GM19240 (cell line): ENCODE data around the gene CAMSAP3.
"Not testable (repeated sequence)": the region's sequence is repeated elsewhere in the genome, so short reads cannot be mapped to it uniquely, and the experiment has no call there.

Source experiments
- DNase-seq: peaks from one replicate; pipeline ENCODE4 v3.0.0; 2011; ENCODE audit warnings: low spot score; ENCODE audit not compliant: insufficient read length

Gene CAMSAP3

GRCh38 chr19:7629347-7630054 is 33.8 kb downstream of the CAMSAP3 start, which contains the start of the genes PET100 and XAB2:
Gene PET100, plus strand, starts transcription at chr19:7629793. Its CDS starts 41 bp downstream, at chr19:7629834.
Gene XAB2, minus strand, starts transcription at chr19:7629545. Its CDS starts 18 bp downstream, at chr19:7629527.
- peak; percentile 100 for DNase-seq

GRCh38 chr19:7631577-7631976 is 35.9 kb downstream of the CAMSAP3 start:
- DNase-seq, result no peak

- DNase-seq, result no peak
Observed at GRCh38 chr19:7632340-7633203, 36.9 kb downstream of the CAMSAP3 start.

GRCh38 chr19:7633698-7634097 is 38.0 kb downstream of the CAMSAP3 start, which contains the start of gene PCP2:
Gene PCP2, minus strand, starts transcription at chr19:7633719. Its CDS starts 262 bp downstream, at chr19:7633457.
- DNase-seq, result no peak

GRCh38 chr19:7635670-7636069 is 40.0 kb downstream of the CAMSAP3 start:
- no peak for DNase-seq

GRCh38 chr19:7636317-7636690 is 40.6 kb downstream of the CAMSAP3 start:
- no peak for DNase-seq

GRCh38 chr19:7636691-7637373 is 41.2 kb downstream of the CAMSAP3 start, which contains the start of gene STXBP2:
Gene STXBP2, plus strand, starts transcription at chr19:7637110. Its CDS starts 40 bp downstream, at chr19:7637150.
- peak; percentile 98 for DNase-seq

GRCh38 chr19:7637374-7638256 is 42.0 kb downstream of the CAMSAP3 start:
- no peak for DNase-seq

GRCh38 chr19:7638802-7639465 is 43.3 kb downstream of the CAMSAP3 start:
- no peak for DNase-seq

- no peak for DNase-seq
Observed at GRCh38 chr19:7639863-7640348, 44.2 kb downstream of the CAMSAP3 start.

GRCh38 chr19:7640803-7641202 is 45.1 kb downstream of the CAMSAP3 start:
- DNase-seq, result no peak

- DNase-seq, result no peak
Observed at GRCh38 chr19:7641290-7642276, 45.9 kb downstream of the CAMSAP3 start.

GRCh38 chr19:7642295-7643030 is 46.8 kb downstream of the CAMSAP3 start:
- DNase-seq, result no peak

- DNase-seq, result no peak
Observed at GRCh38 chr19:7643031-7643415, 47.4 kb downstream of the CAMSAP3 start.

GRCh38 chr19:7643629-7644549 is 48.2 kb downstream of the CAMSAP3 start:
- DNase-seq, result not testable (repeated sequence)

GRCh38 chr19:7644550-7644877 is 48.9 kb downstream of the CAMSAP3 start:
- DNase-seq, result no peak

- DNase-seq, result no peak
Observed at GRCh38 chr19:7645163-7645562, 49.5 kb downstream of the CAMSAP3 start.
